Fibroblast of skin of left quadriceps (primary cell): ENCODE results near the gene FBXW12.

ENCODE experiments used
- DNase-seq, 2 experiments: peaks; one replicate each; pipeline ENCODE4 v3.0.0-alpha.2; 2013; ENCODE audit warnings: low read depth in 2 of 2

The FBXW12 gene

GRCh38 chr3:48422272-48422671 lies 50.3 kb downstream of the FBXW12 start:
- DNase-seq = no peak

- no peak for DNase-seq
Measured at GRCh38 chr3:48422681-48423080, 50.7 kb downstream of the FBXW12 start.

- DNase-seq = no peak
Measured at GRCh38 chr3:48423241-48423882, 51.3 kb downstream of the FBXW12 start.

DNA sequence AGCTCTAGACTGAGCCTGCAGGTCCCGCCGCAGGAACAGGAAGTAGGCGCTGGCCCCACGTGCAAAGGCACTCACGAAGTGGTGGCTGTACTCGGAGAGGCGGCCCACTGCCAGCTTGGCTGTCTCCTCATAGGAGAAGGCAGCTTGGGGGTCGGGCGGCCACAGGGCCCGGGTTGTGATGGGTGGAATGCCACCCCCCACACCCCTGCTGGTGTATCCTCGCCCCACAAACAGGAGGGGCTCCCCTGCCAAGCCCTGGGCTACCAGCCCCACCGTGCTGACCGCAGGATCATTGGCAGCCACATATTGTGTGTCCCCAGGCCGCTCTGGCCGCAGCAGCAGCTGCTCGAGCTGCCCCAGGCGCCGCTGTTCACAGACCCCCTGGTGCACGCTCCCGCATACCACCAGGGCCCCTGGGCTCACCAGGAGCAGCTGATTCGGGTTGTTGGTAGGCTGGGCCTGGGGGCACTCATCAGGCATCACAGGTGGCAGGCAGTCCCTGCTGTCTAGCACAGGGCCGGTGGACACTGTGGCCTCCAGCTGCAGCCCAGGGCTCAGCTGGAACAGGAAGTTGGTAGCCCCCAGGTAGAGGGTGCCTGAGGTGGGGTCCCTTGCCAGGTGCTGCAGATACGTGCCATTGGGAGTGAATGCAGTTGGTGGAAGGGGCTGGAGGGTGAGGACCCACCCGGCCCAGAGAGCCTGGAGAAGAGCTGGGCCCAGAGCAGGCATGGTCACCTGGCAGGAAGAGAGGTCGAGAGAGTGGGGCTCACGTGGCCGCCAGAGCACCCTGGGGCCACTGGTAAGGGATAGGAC lies 52.1 kb downstream of the FBXW12 start:
- no peak for DNase-seq

GRCh38 chr3:48425281-48425812 lies 53.3 kb downstream of the FBXW12 start:
- DNase-seq = no peak

DNA sequence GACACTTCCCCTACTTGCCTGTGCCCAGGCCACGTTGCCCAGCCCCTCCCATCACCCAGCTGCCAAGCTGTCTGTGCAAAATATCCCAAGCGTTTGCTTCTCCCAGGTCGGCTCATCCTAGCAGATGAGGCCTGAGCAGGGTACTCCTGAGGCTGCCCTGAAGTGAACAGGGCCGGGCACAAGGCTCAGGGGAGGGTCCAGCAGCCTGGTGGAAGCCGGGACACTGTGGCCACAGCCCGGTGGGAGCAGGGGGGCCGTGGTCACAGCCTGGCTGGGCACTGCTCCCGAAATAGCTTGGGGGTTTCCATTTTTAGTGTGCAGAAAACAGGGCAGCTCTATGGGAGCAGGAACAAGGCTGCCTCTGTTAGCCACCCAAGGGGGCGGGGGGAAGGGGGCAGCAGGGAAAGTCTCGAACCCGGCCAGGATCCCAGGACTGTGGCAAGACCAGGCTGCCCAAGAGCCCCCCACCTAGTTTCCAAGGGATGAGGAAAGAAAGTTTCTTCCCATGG lies 54.4 kb downstream of the FBXW12 start:
- DNase-seq = no peak

DNA sequence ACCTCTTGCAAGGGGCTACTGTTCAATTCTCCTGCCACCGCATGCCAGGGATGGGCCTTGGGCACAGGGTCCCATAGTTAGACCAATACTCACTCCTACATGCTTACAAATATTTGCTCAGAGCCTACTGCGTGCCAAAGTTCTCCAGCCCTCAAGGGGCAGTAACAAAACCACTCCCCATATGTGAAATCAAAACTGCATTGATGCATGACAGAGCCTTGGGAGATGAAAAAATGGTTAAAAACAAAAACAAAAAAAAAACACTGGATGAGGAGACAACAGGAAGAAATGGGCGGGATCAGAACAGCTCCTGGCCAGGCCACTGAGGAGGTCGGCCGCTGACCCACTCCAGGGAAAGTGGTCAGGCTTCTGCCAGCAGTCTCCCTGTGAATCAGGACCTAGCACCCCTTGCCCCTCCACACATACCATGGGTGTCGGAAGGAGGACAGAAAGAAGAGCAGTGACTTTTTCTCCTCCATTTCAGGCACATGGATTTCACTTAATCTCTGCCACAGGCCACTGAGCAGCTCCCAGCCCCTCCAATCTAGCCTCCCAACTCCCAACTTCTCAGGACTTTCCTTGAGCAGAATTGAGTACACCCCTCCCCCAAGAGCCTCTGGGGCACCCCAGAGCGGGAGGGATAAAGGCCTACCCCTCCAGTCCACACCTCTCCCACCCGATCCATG lies 55.1 kb downstream of the FBXW12 start:
- no peak for DNase-seq

DNA sequence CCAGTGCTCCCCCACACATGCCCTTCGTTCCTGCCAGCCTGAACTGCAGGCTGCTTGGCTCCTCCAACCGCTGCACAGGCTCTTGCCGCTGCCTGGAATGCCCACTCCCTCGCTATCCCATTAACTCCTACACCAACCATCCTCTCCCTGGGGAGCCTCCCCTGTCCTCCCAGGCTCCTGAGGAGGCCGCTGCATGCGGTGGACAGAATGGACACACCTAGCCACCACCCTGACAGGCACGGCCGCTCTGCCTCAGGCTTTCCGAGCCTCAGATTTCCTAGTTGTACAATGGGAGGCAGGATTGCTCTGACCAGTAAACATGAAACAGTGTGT lies 55.6 kb downstream of the FBXW12 start:
- DNase-seq = no peak

DNA sequence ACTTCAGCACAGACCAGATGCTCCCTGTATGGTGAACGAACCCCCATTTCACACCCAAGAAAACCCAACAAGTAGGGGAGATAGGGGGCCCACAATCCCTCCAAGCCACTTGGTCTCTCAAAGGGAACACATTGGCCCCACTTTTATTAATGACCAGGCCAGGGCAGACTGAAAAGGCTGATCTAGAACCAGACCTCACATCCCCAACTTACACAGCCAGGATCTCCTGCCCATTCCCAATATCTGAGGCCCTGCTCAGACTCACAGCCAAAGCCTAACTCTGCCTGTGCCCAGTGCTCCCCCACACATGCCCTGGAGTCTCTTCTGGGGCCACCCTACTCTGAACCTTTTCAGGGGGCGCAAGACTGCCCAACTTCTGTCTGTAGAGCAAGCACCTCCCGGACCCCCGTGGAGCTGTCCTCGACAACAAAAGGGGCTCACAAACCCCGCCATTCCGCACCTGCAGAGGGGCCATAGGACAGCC lies 56.1 kb downstream of the FBXW12 start:
- DNase-seq = no peak

GRCh38 chr3:48428572-48429316 lies 56.7 kb downstream of the FBXW12 start:
- no peak for DNase-seq

DNA sequence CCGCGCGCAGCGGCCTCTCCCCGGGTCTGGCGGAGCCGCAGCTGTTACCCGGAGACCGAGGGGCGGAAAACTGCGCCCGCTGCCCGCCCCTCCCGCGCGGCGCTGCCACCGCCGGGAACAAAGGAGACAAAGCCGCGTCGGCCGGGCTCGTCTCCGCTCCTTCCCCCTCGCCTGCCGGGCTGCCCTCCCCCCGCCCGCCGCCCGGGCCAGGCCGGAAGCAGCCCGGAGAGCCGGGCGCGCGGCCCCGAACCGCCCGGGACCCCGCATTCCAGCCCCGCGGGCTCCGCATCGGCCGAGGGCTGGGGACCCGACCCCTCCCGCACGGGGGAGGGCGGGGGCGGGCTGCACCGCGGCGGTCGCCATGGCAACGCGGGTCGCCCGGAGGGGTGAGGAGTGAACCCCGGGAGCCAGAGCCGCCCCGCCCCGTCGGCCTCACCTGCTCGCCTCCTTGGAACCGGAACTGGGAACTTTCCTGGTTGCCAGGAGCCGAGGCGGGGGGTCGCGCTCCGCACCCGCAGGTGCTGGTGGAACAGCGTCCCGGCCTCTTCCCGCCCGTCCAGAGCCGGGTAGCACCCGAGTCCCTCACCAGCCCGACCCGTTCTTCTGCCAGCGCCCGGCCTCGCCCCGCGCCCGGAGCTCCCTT lies 57.4 kb downstream of the FBXW12 start:
- no peak for DNase-seq

GRCh38 chr3:48429960-48430707 lies 58.1 kb downstream of the FBXW12 start, which contains the start of gene PLXNB1:
PLXNB1 (minus strand) TSS chr3:48430086; CDS start chr3:48424611, 5,475 bp downstream.
- peak; percentile 31 for DNase-seq

DNA sequence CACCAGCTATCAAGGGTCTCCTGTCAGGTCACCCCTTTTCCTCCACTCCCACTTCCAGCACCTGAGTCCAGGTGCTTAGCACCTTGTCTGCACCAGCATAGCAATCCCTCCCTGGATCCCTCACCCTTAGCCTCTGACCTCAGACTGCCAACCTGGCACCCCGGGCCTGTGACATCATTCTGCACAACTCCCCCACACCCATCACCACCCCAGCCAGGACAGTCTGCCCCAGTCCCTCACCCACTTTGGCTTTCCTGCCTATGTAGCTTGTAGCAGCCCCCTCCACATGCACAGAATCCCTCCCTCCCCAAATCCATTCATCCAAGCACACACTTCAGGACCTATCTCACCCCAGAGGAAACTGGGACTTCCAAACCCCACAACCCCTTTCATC lies 58.7 kb downstream of the FBXW12 start:
- DNase-seq = no peak

GRCh38 chr3:48431224-48432029 lies 59.4 kb downstream of the FBXW12 start:
- DNase-seq = no peak

- DNase-seq = no peak
Measured at GRCh38 chr3:48432411-48433371, 60.7 kb downstream of the FBXW12 start.

- no peak for DNase-seq
Measured at GRCh38 chr3:48433472-48434118, 61.6 kb downstream of the FBXW12 start.

- no peak for DNase-seq
Measured at GRCh38 chr3:48434591-48435222, 62.7 kb downstream of the FBXW12 start.
